ENCODE data around the gene UNC13B. TPM values are rescaled to one million over a fixed set of nuclear protein-coding genes. Genes with fewer than 3 reads are reported as not detected.
"Not testable (repeated sequence)": the region's sequence is repeated elsewhere in the genome, so short reads cannot be mapped to it uniquely, and the experiment has no call there.

UNC13B gene
- total RNA-seq, 1 donor from 2014 or later = 27.4 TPM

DNA sequence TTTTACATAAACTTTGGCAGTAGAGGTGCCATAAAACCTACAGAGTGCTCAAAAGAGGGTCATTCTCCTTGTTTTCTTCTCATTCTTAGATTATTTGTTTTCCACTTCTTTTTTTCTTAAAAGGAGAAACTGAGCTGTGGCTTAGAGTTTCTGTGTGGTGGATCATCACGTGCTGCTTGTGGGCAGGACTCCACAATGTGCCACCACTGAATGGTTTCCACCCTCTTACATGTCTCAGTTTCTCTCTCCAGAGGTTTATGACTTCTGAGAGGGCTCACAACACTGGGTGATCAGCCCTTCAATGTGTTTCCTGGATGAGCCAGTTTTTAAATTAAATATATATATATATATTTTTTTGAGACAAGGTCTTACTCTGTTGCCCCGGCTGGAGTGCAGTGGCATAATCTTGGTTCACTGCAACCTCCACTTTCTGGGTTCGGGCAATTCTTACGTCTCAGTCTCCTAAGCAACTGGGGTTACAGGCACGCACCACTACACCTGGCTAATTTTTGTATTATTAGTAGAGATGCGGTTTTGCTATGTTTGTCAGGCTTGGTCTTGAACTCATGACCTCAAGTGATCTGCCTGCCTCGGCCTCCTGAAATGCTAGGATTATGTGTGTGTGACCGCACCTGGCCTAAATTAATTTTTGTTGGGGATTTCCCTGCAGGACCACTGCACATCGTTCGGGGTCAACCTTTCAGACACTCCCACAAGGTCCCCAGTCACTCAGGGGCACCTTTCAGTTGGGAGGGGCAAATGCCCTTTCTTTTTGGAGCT is 3.1 kb upstream of the UNC13B start:
- ATAC-seq = no peak
- no peak for DNase-seq (ENCODE audit: missing footprints)
- intact Hi-C loops (cut with DNase I) = no loop called here

DNA sequence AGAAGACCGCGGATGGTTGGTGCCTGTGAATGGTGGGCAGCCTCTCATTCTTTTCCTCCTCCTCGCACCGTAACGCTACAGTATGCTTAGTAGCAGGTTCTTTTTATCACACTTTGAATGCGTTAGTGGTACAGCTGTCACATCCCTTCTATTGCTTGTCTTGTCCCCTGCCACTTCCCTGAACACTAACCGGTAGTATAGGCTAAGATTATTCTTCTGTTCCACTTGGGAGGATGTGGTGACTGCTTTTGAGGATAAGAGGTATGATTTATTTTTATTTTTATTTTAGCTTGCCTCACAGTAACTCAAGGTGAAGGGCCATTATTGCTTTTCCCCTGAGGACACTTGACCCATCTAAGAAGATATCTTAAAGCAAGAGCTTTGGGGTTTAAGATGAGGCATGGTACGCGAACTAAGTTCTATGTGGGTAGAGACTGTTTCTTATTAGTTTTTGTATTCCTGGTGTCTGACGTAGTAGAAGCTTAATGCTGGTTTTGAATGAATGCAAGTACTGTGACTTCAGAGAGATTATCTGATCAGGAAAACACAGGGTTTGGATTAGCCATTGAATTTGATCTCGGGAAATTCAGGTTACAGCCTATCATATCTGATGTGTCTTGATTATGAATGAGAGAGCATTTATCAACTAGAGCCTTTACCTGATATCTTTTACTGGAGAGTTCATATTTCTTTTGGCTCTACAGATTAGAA is 951 bp downstream of the UNC13B start:
- intact Hi-C loops (cut with DNase I) = loop anchor here (2.0 to 10.0 kb wide), 4 partner anchors 30 to 652 kb away; partner anchors contain the start of genes ATOSB, HINT2 and SPAG8
- ATAC-seq = no peak
- no peak for DNase-seq (ENCODE audit: missing footprints)

DNA sequence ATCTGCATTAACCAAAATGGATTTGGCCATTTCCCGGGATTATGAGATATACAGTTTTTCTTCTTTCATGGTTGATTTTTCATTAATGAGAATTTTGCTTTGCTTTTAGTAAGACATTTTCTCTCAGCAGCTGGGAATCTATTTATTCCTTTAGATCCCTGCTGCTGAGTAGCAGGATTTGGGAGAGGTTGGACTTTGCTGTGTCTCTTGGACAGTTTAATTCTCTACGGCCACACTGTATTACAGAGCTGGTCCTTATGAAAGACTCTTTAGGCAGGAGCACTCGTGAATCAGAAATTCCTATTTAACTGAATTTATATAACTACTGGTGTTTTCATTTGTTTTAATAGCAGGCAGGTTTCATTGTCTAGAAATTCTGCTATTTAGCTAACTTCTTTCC is 1.6 kb downstream of the UNC13B start:
- DNase-seq (ENCODE audit: missing footprints) = no peak
- intact Hi-C loops (cut with DNase I) = loop anchor here (2.0 to 10.0 kb wide), 4 partner anchors 31 to 651 kb away; partner anchors contain the start of genes ATOSB, HINT2 and SPAG8
- no peak for ATAC-seq

- ATAC-seq (no peak), DNase-seq (ENCODE audit: missing footprints) (no peak)
- intact Hi-C loops (cut with DNase I) = loop anchor here (5.0 to 10.0 kb wide), 3 partner anchors 47 to 650 kb away; partner anchors contain the start of genes ATOSB, HINT2 and SPAG8
These were observed 2.9 kb downstream of the UNC13B start for GRCh38 chr9:35164711-35165110.

- intact Hi-C loops (cut with DNase I) = loop anchor here (10.0 kb wide), 1 partner anchor 647 kb away; the partner anchor contains the start of genes HINT2 and SPAG8
- not testable (repeated sequence) for ATAC-seq; DNase-seq (ENCODE audit: missing footprints)
These were observed 5.6 kb downstream of the UNC13B start for GRCh38 chr9:35167429-35167828.

DNA sequence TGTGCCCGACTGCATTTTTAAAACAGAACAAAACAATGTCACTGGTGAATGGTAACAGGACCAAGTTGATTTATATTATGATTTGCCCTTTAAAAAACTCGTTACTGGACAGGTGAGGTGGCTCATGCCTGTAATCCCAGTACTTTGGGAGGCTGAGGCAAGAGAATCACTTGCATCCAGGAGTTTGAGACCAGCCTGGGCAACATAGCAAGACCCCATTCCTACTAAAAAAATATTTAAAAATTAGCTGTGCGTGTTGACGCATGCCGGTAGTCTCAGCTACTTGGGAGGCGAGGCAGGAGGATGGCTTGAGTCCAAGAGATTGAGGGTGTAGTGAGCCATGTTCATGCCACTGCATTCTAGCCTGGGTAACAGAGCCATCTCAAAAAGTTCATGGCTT is 7.2 kb downstream of the UNC13B start:
- no peak for DNase-seq (ENCODE audit: missing footprints)
- intact Hi-C loops (cut with DNase I) = loop anchor here (10.0 kb wide), 1 partner anchor 646 kb away; the partner anchor contains the start of genes HINT2 and SPAG8
- no peak for ATAC-seq

DNA sequence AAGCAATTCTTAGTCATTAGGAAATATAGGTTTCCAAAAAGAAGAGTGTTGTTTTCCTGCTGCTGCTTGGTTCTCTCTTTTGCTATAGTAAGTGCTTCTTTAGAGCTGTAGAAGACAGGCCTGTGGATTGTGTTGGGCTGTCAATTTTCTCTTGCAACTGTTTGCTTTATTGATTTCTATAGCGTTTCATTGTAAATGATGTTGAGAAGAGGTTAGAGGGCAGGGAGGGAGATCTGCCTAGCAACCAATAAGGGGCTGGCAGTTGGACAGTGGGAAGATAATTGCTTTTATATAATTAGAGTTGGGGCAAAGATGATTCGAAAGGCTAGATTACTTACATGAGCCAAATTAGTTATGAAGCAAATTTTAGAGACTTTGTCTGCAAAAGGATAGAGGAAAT is 11.1 kb downstream of the UNC13B start:
- DNase-seq (ENCODE audit: missing footprints) (no peak), ATAC-seq (no peak)
- intact Hi-C loops (cut with DNase I) = no loop called here

GRCh38 chr9:35177520-35177919 is 15.7 kb downstream of the UNC13B start:
- intact Hi-C loops (cut with DNase I) = no loop called here
- no peak for DNase-seq (ENCODE audit: missing footprints)
- no peak for ATAC-seq

DNA sequence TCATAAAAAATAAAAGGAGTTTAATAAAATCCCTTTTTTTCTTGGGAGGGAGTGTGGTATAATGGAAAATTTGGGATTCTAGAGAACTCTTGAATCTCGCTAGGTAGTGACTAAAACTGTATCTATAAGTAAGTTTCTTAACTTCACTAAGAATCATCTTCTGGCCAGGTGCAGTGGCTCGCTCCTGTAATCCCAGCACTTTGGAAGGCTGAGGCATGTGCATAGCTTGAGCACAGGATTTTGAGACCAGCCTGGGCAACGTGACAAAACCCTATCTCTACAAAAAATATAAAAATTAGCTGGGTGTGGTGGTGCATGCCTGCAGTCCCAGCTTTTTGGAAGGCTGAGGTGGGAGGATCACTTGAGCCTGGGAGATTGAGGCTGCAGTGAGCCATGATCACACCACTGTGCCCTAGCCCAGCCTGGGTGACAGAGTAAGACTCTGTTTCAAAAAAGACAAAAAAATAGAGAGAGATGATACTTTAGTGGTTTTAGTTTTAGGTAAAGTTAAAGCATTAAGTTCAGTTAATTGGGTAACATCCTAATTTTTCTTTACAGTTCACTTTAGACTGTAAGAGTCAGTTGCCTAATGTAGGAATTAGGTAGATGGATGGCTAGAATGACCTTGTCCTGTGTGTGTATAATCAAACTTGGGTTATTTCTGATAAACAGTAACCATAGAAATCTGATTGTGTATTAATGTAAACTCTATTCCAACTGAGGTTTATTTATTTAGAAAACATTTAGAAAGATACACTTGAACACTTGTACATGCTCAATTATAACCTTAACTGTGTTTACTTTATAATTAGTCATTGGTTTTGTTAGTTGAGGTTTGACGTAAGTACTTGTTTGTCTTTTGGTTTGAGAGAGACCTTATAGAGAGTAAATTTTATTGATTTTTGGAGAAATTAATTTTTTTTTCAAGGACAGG is 17.8 kb downstream of the UNC13B start:
- DNase-seq (ENCODE audit: missing footprints) (no peak), ATAC-seq (no peak)
- intact Hi-C loops (cut with DNase I) = no loop called here

GRCh38 chr9:35180801-35181200 is 19.0 kb downstream of the UNC13B start:
- ATAC-seq (no peak), DNase-seq (ENCODE audit: missing footprints) (no peak)
- intact Hi-C loops (cut with DNase I) = no loop called here

GRCh38 chr9:35182401-35182800 is 20.6 kb downstream of the UNC13B start:
- intact Hi-C loops (cut with DNase I); DNase-seq (ENCODE audit: missing footprints); ATAC-seq: not testable (repeated sequence)

GRCh38 chr9:35182996-35183754 is 21.4 kb downstream of the UNC13B start:
- intact Hi-C loops (cut with DNase I); DNase-seq (ENCODE audit: missing footprints); ATAC-seq: not testable (repeated sequence)

GRCh38 chr9:35183755-35184480 is 22.1 kb downstream of the UNC13B start:
- ATAC-seq; DNase-seq (ENCODE audit: missing footprints); intact Hi-C loops (cut with DNase I): not testable (repeated sequence)

GRCh38 chr9:35186524-35186923 is 24.7 kb downstream of the UNC13B start:
- intact Hi-C loops (cut with DNase I) = no loop called here
- ATAC-seq (no peak), DNase-seq (ENCODE audit: missing footprints) (no peak)

DNA sequence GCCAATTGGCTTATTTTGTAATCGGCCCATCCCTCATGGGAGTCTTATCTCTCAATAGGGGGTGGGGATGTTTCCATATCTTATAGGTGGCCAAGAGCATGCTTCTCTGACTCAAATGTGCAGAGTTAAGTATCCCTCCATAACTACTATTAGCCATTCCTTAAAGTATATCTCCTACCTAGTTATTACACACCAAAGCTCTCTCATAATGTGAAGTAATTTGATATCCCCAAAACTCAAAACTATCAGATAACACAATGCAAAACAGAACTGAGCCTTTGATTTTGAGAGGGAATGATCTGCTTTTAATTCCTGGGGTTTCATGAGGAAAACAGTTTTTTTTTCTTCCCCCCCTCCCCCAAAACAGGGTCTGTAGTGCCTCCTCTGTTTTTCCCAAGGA is 28.4 kb downstream of the UNC13B start:
- intact Hi-C loops (cut with DNase I) = no loop called here
- DNase-seq (ENCODE audit: missing footprints) (no peak), ATAC-seq (no peak)

GRCh38 chr9:35191105-35191504 is 29.3 kb downstream of the UNC13B start:
- ATAC-seq (no peak), DNase-seq (ENCODE audit: missing footprints) (no peak)
- intact Hi-C loops (cut with DNase I) = no loop called here

DNA sequence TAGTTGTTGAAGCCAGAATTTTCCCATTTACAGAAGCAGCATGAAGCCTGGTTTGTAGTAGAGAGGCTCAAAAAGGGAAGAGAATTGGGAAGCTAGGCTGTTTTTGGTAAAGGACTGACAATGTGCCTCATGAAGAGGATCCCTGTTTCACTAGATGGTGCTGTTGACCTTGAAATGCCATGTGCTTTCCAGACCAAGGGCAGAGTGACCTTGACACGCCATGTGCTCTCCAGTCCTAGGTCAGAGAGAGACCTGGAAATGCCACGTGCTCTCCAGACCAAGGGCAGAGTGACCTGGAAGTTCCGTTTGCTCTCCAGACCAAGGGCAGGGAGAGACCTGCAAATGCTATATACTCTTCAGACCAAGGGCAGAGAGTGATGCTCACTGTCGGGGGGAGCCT is 32.0 kb downstream of the UNC13B start:
- ATAC-seq (no peak), DNase-seq (ENCODE audit: missing footprints) (no peak)
- intact Hi-C loops (cut with DNase I) = no loop called here
